GM23248 (cell line): ENCODE data around the gene LRMDA.

Experiments
- EZH2 ChIP-seq: fragments of 200-600 bp; sonication (generic); IDR thresholded peaks from 2 replicates; pipeline ENCODE4 v1.6.1; 2018; ENCODE audit warnings: antibody characterized with exemption, mild to moderate bottlenecking; ENCODE audit not compliant: insufficient read depth, poor library complexity, severe bottlenecking
- EZH2phosphoT487 ChIP-seq: fragments of 200-600 bp; sonication (generic); IDR thresholded peaks from 2 replicates; pipeline ENCODE4 v1.6.1; 2018; ENCODE audit warnings: antibody characterized with exemption, moderate library complexity, mild to moderate bottlenecking, low read depth; ENCODE audit not compliant: insufficient read depth

- no peak for TF ChIP-seq EZH2
- TF ChIP-seq EZH2phosphoT487 = no peak
These were observed 263.4 kb downstream of the LRMDA start for GRCh38 chr10:75694790-75695189.
